Loucy (cell line): ENCODE data around the gene DTNBP1.

Source experiments
- H2AFZ ChIP-seq: fragments of 200-600 bp; sonication (generic); 2 replicates; pipeline ENCODE4 v1.6.0; 2016; ENCODE audit warnings: antibody characterized with exemption, mild to moderate bottlenecking, low read length, moderate library complexity
- H3F3A ChIP-seq: fragments of 200-600 bp; 2 replicates; pipeline ENCODE4 v1.6.0; 2016; ENCODE audit warnings: antibody characterized with exemption, low read depth, mild to moderate bottlenecking
- H3K27me3 ChIP-seq: fragments of 200-600 bp; sonication (generic); 2 replicates; pipeline ENCODE4 v1.6.1; 2014; ENCODE audit warnings: low read length, mild to moderate bottlenecking; ENCODE audit not compliant: insufficient read depth, poor library complexity, severe bottlenecking
- H3K36me3 ChIP-seq: fragments of 200-600 bp; sonication (generic); 2 replicates; pipeline ENCODE4 v1.6.1; 2016; ENCODE audit warnings: low read length; ENCODE audit not compliant: insufficient read depth
- H3K4me1 ChIP-seq: fragments of 200-600 bp; sonication (generic); 2 replicates; pipeline ENCODE4 v1.5.1; 2014; ENCODE audit warnings: low read length, mild to moderate bottlenecking; ENCODE audit not compliant: insufficient read depth, poor library complexity, severe bottlenecking
- H3K4me2 ChIP-seq: fragments of 200-600 bp; sonication (generic); 2 replicates; pipeline ENCODE4 v1.6.0; 2014; ENCODE audit warnings: antibody characterized with exemption, low read length, low read depth, mild to moderate bottlenecking; ENCODE audit not compliant: poor library complexity, severe bottlenecking
- H3K4me3 ChIP-seq: fragments of 200-600 bp; sonication (generic); 2 replicates; pipeline ENCODE4 v1.5.1; 2014; ENCODE audit warnings: low read length, mild to moderate bottlenecking, mixed read lengths; ENCODE audit not compliant: poor library complexity, severe bottlenecking
- H3K79me2 ChIP-seq: fragments of 200-600 bp; sonication (generic); 2 replicates; pipeline ENCODE4 v1.6.1; 2014; ENCODE audit warnings: low read length; ENCODE audit not compliant: insufficient read depth
- H3K9ac ChIP-seq: fragments of 200-600 bp; sonication (generic); 2 replicates; pipeline ENCODE4 v1.6.0; 2014; ENCODE audit warnings: mild to moderate bottlenecking, low read depth, low read length, moderate library complexity; ENCODE audit not compliant: poor library complexity, severe bottlenecking
- H3K9me2 ChIP-seq: fragments of 200-600 bp; sonication (generic); replicated peaks from 2 replicates; pipeline ENCODE4 v1.6.1; 2016; ENCODE audit warnings: low read depth, low read length, mixed read lengths
- H3K9me3 ChIP-seq: fragments of 200-600 bp; sonication (generic); 2 replicates; pipeline ENCODE4 v1.6.1; 2014; ENCODE audit warnings: mild to moderate bottlenecking, antibody characterized with exemption, low read length, low read depth; ENCODE audit not compliant: insufficient read depth
- H4K20me1 ChIP-seq: fragments of 200-600 bp; sonication (generic); 2 replicates; pipeline ENCODE4 v1.6.0; 2014; ENCODE audit warnings: antibody characterized with exemption, low read length, mild to moderate bottlenecking; ENCODE audit not compliant: insufficient read depth, poor library complexity, severe bottlenecking
- CTCF ChIP-seq: fragments of 200-600 bp; sonication (generic); conservative IDR thresholded peaks from 2 replicates; pipeline ENCODE4 v1.5.1; 2014; ENCODE audit warnings: mild to moderate bottlenecking, antibody characterized with exemption, low read length
- EZH2phosphoT487 ChIP-seq: fragments of 200-600 bp; IDR thresholded peaks from 2 replicates; pipeline ENCODE4 v1.6.1; 2018; ENCODE audit warnings: antibody characterized with exemption, mild to moderate bottlenecking, moderate library complexity, borderline replicate concordance

Gene DTNBP1

GRCh38 chr6:15618685-15619084, 44.1 kb downstream of the DTNBP1 start:
- TF ChIP-seq EZH2phosphoT487: no peak
- H3K4me3 ChIP-seq: no peak overlapping the region
- H3K9me2 ChIP-seq: no peaks in the 10 kb centered on the region
- H3K9me3 ChIP-seq: no peaks in the 10 kb centered on the region
- H3K27me3 ChIP-seq: no peaks in the 10 kb centered on the region
- no peak overlapping the region for H2AFZ ChIP-seq
- no peak overlapping the region for H3K4me2 ChIP-seq
- H3F3A ChIP-seq: no peaks in the 10 kb centered on the region
- H3K79me2 ChIP-seq: peaks cover 67% of the 10 kb centered on the region
- H3K4me1 ChIP-seq: peaks cover 31% of the 10 kb centered on the region
- peaks cover 16% of the 10 kb centered on the region for H3K36me3 ChIP-seq
- peaks cover 11% of the 10 kb centered on the region for H4K20me1 ChIP-seq
- no peak overlapping the region for H3K9ac ChIP-seq

- peaks cover 15% of the 10 kb centered on the region for H3K4me1 ChIP-seq
- no peaks in the 10 kb centered on the region for H3K27me3 ChIP-seq
- no peaks in the 10 kb centered on the region for H4K20me1 ChIP-seq
- no peak overlapping the region for H3K4me3 ChIP-seq
- peaks cover 46% of the 10 kb centered on the region; the same call in 1 of the 2 replicates for H3K79me2 ChIP-seq
- no peak overlapping the region for H2AFZ ChIP-seq
- no peak overlapping the region for H3K9ac ChIP-seq
- no peak overlapping the region for H3K4me2 ChIP-seq
- TF ChIP-seq EZH2phosphoT487 (no peak), CTCF (no peak)
- H3F3A ChIP-seq: no peaks in the 10 kb centered on the region
- H3K9me2 ChIP-seq: no peaks in the 10 kb centered on the region
- peaks cover 22% of the 10 kb centered on the region for H3K36me3 ChIP-seq
- peaks cover 3% of the 10 kb centered on the region; the same call in 1 of the 2 replicates for H3K9me3 ChIP-seq
These were observed 46.6 kb downstream of the DTNBP1 start for GRCh38 chr6:15616261-15616660.

- Histone ChIP-seq H3K79me2 (peaks cover 43% of the 10 kb centered on the region; the same call in 1 of the 2 replicates), H3K9me2 (no peaks in the 10 kb centered on the region), H2AFZ (no peak overlapping the region), H3K4me2 (no peak overlapping the region), H3K27me3 (no peaks in the 10 kb centered on the region), H3F3A (no peaks in the 10 kb centered on the region), H3K36me3 (peaks cover 27% of the 10 kb centered on the region), H3K4me3 (no peak overlapping the region), H3K4me1 (peaks cover 12% of the 10 kb centered on the region), H3K9me3 (peaks cover 4% of the 10 kb centered on the region; the same call in 1 of the 2 replicates), H3K9ac (no peak overlapping the region), H4K20me1 (no peaks in the 10 kb centered on the region)
- TF ChIP-seq EZH2phosphoT487 (no peak), CTCF (no peak)
These were observed 47.0 kb downstream of the DTNBP1 start for GRCh38 chr6:15615802-15616201.

- Histone ChIP-seq H3K9ac (no peak overlapping the region), H4K20me1 (no peaks in the 10 kb centered on the region), H3K4me2 (no peak overlapping the region), H3K79me2 (peaks cover 35% of the 10 kb centered on the region; the same call in 1 of the 2 replicates), H2AFZ (no peak overlapping the region), H3K9me2 (no peaks in the 10 kb centered on the region), H3F3A (no peaks in the 10 kb centered on the region), H3K9me3 (peaks cover 4% of the 10 kb centered on the region; the same call in 1 of the 2 replicates), H3K36me3 (peaks cover 39% of the 10 kb centered on the region), H3K27me3 (no peaks in the 10 kb centered on the region), H3K4me1 (peaks cover 12% of the 10 kb centered on the region), H3K4me3 (no peak overlapping the region)
- no peak for TF ChIP-seq CTCF
- TF ChIP-seq EZH2phosphoT487: no peak
These were observed 48.6 kb downstream of the DTNBP1 start for GRCh38 chr6:15614277-15614676.
